ENCODE results near the gene DAGLA. TPM values are rescaled to one million over a fixed set of nuclear protein-coding genes. Genes with fewer than 3 reads are reported as not detected.

Gene DAGLA
- total RNA-seq, 2 experiments from 2014 or later: 0.52 to 0.73 TPM

- H3K4me3 ChIP-seq (ENCODE audit: low read length): no peak overlapping the region
- H3K9me3 ChIP-seq (ENCODE audit: control insufficient read depth in 1 of 2, insufficient read depth in 1 of 2, low read length in 2 of 2): no peaks in the 10 kb centered on the region
- no peak overlapping the region for H3K4me3 Mint-ChIP-seq
- no peak for TF ChIP-seq CTCF (IDR thresholded peaks at IDR 0.05)
- no peak for ATAC-seq (ENCODE audit: poor library complexity)
- no peaks in the 10 kb centered on the region for H3K27me3 ChIP-seq (ENCODE audit: control insufficient read depth in 1 of 2, insufficient read depth in 2 of 2, low read length in 2 of 2)
- ChIA-PET CTCF (no interaction called here), POLR2A (no interaction called here)
- no peaks in the 10 kb centered on the region for H3K36me3 ChIP-seq (ENCODE audit: insufficient read depth, low read length)
- DNase-seq: no peak
- H3K27me3 Mint-ChIP-seq: no peaks in the 10 kb centered on the region
- intact Hi-C loops (cut with DNase I, micrococcal nuclease): no loop called here
- no peaks in the 10 kb centered on the region for H3K4me1 Mint-ChIP-seq (ENCODE audit: low read depth)
- peaks cover 16% of the 10 kb centered on the region for H3K4me1 ChIP-seq (ENCODE audit: insufficient read depth, low read length)
- no peaks in the 10 kb centered on the region for H3K36me3 Mint-ChIP-seq (ENCODE audit: low read depth)
- no peaks in the 10 kb centered on the region for H3K9me3 Mint-ChIP-seq
- H3K27ac ChIP-seq (ENCODE audit: low read depth in 1 of 2, low read length in 2 of 2): no peak overlapping the region
- no peak overlapping the region for H3K27ac Mint-ChIP-seq
These were observed 89.9 kb downstream of the DAGLA start for GRCh38 chr11:61769946-61770683.

- H3K27ac Mint-ChIP-seq: no peak overlapping the region
- no peak overlapping the region for H3K4me3 Mint-ChIP-seq
- H3K9me3 Mint-ChIP-seq: no peaks in the 10 kb centered on the region
- peaks cover 7% of the 10 kb centered on the region for H3K4me1 Mint-ChIP-seq (ENCODE audit: low read depth)
- CTCF ChIA-PET: no interaction called here
- DNase-seq (no peak), ATAC-seq (ENCODE audit: poor library complexity) (no peak)
- Histone ChIP-seq H3K4me3 (ENCODE audit: low read length) (no peak overlapping the region), H3K9me3 (ENCODE audit: control insufficient read depth in 1 of 2, insufficient read depth in 1 of 2, low read length in 2 of 2) (no peaks in the 10 kb centered on the region), H3K4me1 (ENCODE audit: insufficient read depth, low read length) (peaks cover 22% of the 10 kb centered on the region), H3K27ac (ENCODE audit: low read depth in 1 of 2, low read length in 2 of 2) (no peak overlapping the region), H3K27me3 (ENCODE audit: control insufficient read depth in 1 of 2, insufficient read depth in 2 of 2, low read length in 2 of 2) (no peaks in the 10 kb centered on the region), H3K36me3 (ENCODE audit: insufficient read depth, low read length) (no peaks in the 10 kb centered on the region)
- POLR2A ChIA-PET: no interaction called here
- H3K36me3 Mint-ChIP-seq (ENCODE audit: low read depth): no peaks in the 10 kb centered on the region
- intact Hi-C loops (cut with DNase I, micrococcal nuclease): no loop called here
- no peak for TF ChIP-seq CTCF (IDR thresholded peaks at IDR 0.05)
- H3K27me3 Mint-ChIP-seq: no peaks in the 10 kb centered on the region
These were observed 91.2 kb downstream of the DAGLA start for GRCh38 chr11:61771195-61771894.

- Mint-ChIP-seq H3K36me3 (ENCODE audit: low read depth) (no peaks in the 10 kb centered on the region), H3K27me3 (no peaks in the 10 kb centered on the region), H3K9me3 (no peaks in the 10 kb centered on the region), H3K27ac (no peak overlapping the region), H3K4me1 (ENCODE audit: low read depth) (peaks cover 14% of the 10 kb centered on the region), H3K4me3 (no peak overlapping the region)
- ChIA-PET POLR2A (no interaction called here), CTCF (no interaction called here)
- ATAC-seq (ENCODE audit: poor library complexity) (no peak), DNase-seq (no peak)
- H3K27me3 ChIP-seq (ENCODE audit: control insufficient read depth in 1 of 2, insufficient read depth in 2 of 2, low read length in 2 of 2): no peaks in the 10 kb centered on the region
- H3K36me3 ChIP-seq (ENCODE audit: insufficient read depth, low read length): no peaks in the 10 kb centered on the region
- no peak for TF ChIP-seq CTCF (IDR thresholded peaks at IDR 0.05)
- H3K4me3 ChIP-seq (ENCODE audit: low read length): no peak overlapping the region
- no peaks in the 10 kb centered on the region for H3K9me3 ChIP-seq (ENCODE audit: control insufficient read depth in 1 of 2, insufficient read depth in 1 of 2, low read length in 2 of 2)
- no peak overlapping the region for H3K27ac ChIP-seq (ENCODE audit: low read depth in 1 of 2, low read length in 2 of 2)
- peaks cover 29% of the 10 kb centered on the region for H3K4me1 ChIP-seq (ENCODE audit: insufficient read depth, low read length)
- intact Hi-C loops (cut with DNase I, micrococcal nuclease): no loop called here
These were observed 91.8 kb downstream of the DAGLA start for GRCh38 chr11:61771985-61772455.

All from CD4-positive, alpha-beta T cell (primary cell).